WTC11 (cell line): ENCODE data around the gene TMEM225B. TPM values are rescaled to one million over a fixed set of nuclear protein-coding genes. Genes with fewer than 3 reads are reported as not detected.

Source experiments
- ATAC-seq: fragments of 200-7000 bp; cut with Tn5 transposase; 2 replicates; pipeline ENCODE4 v1.10.0; 2021; ENCODE audit warnings: mild to moderate bottlenecking, moderate library complexity
- CTCF ChIA-PET: fragments of 300-600 bp; sonication (Branson Sonifier 250); formaldehyde crosslinking; loops from one replicate; lab custom pipeline; 2021; ENCODE audit warnings: antibody characterized with exemption; lab: Charles Lee
- POLR2A ChIA-PET: fragments of 350-600 bp; sonication (Branson Sonifier 250); formaldehyde crosslinking; loops from one replicate; lab custom pipeline; 2021; ENCODE audit warnings: antibody characterized with exemption; lab: Charles Lee
- DNase-seq: peaks from one replicate; pipeline ENCODE4 v3.0.0; 2021; ENCODE audit warnings: low spot score
- H3K27ac Mint-ChIP-seq: 2 replicates; pipeline ENCODE4 v1.8.0; 2021; ENCODE audit warnings: mixed read lengths
- H3K27me3 Mint-ChIP-seq: 2 replicates; pipeline ENCODE4 v1.8.0; 2021; ENCODE audit warnings: low read depth, mild to moderate bottlenecking, moderate library complexity, mixed read lengths
- H3K36me3 Mint-ChIP-seq: 2 replicates; pipeline ENCODE4 v1.8.0; 2021; ENCODE audit warnings: mixed read lengths
- H3K4me1 Mint-ChIP-seq: 2 replicates; pipeline ENCODE4 v1.8.0; 2022; ENCODE audit warnings: mixed read lengths
- H3K4me3 Mint-ChIP-seq: 2 replicates; pipeline ENCODE4 v1.8.0; 2021; ENCODE audit warnings: mild to moderate bottlenecking, moderate library complexity, mixed read lengths
- H3K9me3 Mint-ChIP-seq: 2 replicates; pipeline ENCODE4 v1.8.0; 2021; ENCODE audit warnings: mixed read lengths
- EMX1 ChIP-seq: fragments of 250-450 bp; sonication (Bioruptor Pico); IDR thresholded peaks from 2 replicates; pipeline ENCODE4 v1.8.0; 2021; ENCODE audit warnings: mild to moderate bottlenecking
- GABPB1 ChIP-seq: sonication (generic); formaldehyde crosslinking; IDR thresholded peaks from 2 replicates; pipeline ENCODE4 v1.8.1; 2023; ENCODE audit warnings: mild to moderate bottlenecking, missing genetic modification reagents
- NFYB ChIP-seq: sonication (generic); formaldehyde crosslinking; conservative IDR thresholded peaks from 2 replicates; pipeline ENCODE4 v1.8.0; 2022; ENCODE audit warnings: low read depth, missing genetic modification reagents
- RORB ChIP-seq: fragments of 250-450 bp; sonication (Bioruptor Pico); IDR thresholded peaks from 2 replicates; pipeline ENCODE4 v1.9.0; 2021; ENCODE audit warnings: mild to moderate bottlenecking
- SOX15 ChIP-seq: fragments of 250-450 bp; sonication (Bioruptor Pico); IDR thresholded peaks from 2 replicates; pipeline ENCODE4 v1.9.0; 2021; ENCODE audit warnings: mild to moderate bottlenecking
- ZNF263 ChIP-seq: sonication (generic); formaldehyde crosslinking; IDR thresholded peaks from 2 replicates; pipeline ENCODE4 v1.8.1; 2022; ENCODE audit warnings: low read depth, mild to moderate bottlenecking, moderate library complexity, missing genetic modification reagents
- ZNF317 ChIP-seq: sonication (generic); formaldehyde crosslinking; IDR thresholded peaks from 2 replicates; pipeline ENCODE4 v1.8.1; 2023; ENCODE audit warnings: low read depth, mild to moderate bottlenecking, moderate library complexity, missing genetic modification reagents, borderline replicate concordance
- ZNF396 ChIP-seq: fragments of 250-450 bp; sonication (Bioruptor Pico); IDR thresholded peaks from 2 replicates; pipeline ENCODE4 v1.8.0; 2021; ENCODE audit warnings: mild to moderate bottlenecking, moderate library complexity, borderline replicate concordance
- total RNA-seq: library from RNA; stranded (reverse); gene quantifications from 3 replicates; pipeline ENCODE4 v1.2.3, GENCODE V29; 2021
- TF ChIP-seq, protein P1 (sequence below): sonication (generic); formaldehyde crosslinking; IDR thresholded peaks from 2 replicates; pipeline ENCODE4 v1.8.1; 2022; ENCODE audit warnings: missing genetic modification reagents, borderline replicate concordance
- TF ChIP-seq, protein P2 (sequence below): sonication (generic); formaldehyde crosslinking; IDR thresholded peaks from 2 replicates; pipeline ENCODE4 v1.8.1; 2022; ENCODE audit warnings: low read depth, mild to moderate bottlenecking, moderate library complexity, missing genetic modification reagents, borderline replicate concordance
- TF ChIP-seq, protein P3 (sequence below): fragments of 250-450 bp; sonication (Bioruptor Pico); IDR thresholded peaks from 2 replicates; pipeline ENCODE4 v2.1.2; 2022; ENCODE audit warnings: mild to moderate bottlenecking, moderate library complexity
- TF ChIP-seq, protein P4 (sequence below): sonication (generic); formaldehyde crosslinking; IDR thresholded peaks from 2 replicates; pipeline ENCODE4 v1.8.1; 2023; ENCODE audit warnings: mild to moderate bottlenecking, missing genetic modification reagents, moderate library complexity
- TF ChIP-seq, protein P5 (sequence below): sonication (generic); formaldehyde crosslinking; IDR thresholded peaks from 2 replicates; pipeline ENCODE4 v1.8.0; 2022; ENCODE audit warnings: missing genetic modification reagents
- TF ChIP-seq, protein P6 (sequence below): fragments of 250-450 bp; sonication (Bioruptor Pico); IDR thresholded peaks from 2 replicates; pipeline ENCODE4 v1.9.0; 2021; ENCODE audit warnings: mild to moderate bottlenecking
- TF ChIP-seq, protein P7 (sequence below): sonication (generic); formaldehyde crosslinking; IDR thresholded peaks from 2 replicates; pipeline ENCODE4 v1.8.0; 2022; ENCODE audit warnings: mild to moderate bottlenecking, missing genetic modification reagents
- TF ChIP-seq, protein P8 (sequence below): sonication (generic); formaldehyde crosslinking; IDR thresholded peaks from 2 replicates; pipeline ENCODE4 v1.8.1; 2023; ENCODE audit warnings: mild to moderate bottlenecking, missing genetic modification reagents, moderate library complexity
- TF ChIP-seq, protein P9 (sequence below): sonication (generic); formaldehyde crosslinking; IDR thresholded peaks from 2 replicates; pipeline ENCODE4 v1.8.1; 2023; ENCODE audit warnings: mild to moderate bottlenecking, missing genetic modification reagents

TMEM225B gene
- total RNA-seq, 1 experiment from 2014 or later: 0.81 TPM

DNA sequence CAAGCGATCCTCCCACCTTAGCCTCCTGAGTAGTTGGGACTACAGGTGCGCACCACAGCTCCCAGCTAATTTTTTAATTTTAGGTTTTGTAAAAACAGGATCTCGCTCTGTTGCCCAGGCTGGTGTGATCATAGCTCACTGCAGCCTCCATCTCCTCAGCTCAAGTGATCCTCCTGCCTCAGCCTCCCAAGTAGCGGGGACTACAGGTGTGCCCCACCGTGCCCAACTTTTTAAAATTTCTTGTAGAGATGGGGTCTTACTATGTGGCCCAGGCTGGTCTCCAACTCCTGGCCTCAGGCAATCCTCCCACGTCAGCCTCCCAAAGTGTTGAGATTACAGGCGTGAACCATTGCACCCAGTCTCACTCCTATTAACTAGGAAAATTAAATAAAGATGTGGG lies 7.5 kb downstream of the TMEM225B start (continued):
- TF ChIP-seq, protein P1, sequence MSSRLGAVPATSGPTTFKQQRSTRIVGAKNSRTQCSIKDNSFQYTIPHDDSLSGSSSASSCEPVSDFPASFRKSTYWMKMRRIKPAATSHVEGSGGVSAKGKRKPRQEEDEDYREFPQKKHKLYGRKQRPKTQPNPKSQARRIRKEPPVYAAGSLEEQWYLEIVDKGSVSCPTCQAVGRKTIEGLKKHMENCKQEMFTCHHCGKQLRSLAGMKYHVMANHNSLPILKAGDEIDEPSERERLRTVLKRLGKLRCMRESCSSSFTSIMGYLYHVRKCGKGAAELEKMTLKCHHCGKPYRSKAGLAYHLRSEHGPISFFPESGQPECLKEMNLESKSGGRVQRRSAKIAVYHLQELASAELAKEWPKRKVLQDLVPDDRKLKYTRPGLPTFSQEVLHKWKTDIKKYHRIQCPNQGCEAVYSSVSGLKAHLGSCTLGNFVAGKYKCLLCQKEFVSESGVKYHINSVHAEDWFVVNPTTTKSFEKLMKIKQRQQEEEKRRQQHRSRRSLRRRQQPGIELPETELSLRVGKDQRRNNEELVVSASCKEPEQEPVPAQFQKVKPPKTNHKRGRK (CRISPR knock-in tag): no peak
- TF ChIP-seq, all 79 proteins: peak for 0

DNA sequence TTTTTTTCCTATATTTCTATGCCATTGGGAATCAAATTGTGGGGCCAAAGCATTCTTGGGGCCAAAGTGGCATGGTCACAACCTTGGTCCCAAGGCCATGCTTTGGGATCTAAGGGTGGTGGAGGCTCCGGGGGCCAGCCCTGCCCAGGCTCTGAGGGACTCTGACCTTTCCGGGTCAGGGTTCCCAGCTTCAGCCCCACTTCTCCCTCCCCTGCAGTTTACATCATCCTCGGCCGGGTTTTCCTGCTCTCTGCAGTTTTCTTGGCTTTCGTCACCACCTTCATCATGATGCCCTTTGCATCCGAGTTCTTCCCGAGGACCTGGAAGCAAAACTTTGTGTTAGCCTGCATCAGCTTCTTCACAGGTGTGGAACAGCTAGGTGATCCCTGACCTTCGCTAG lies 8.5 kb downstream of the TMEM225B start:
- TF ChIP-seq NFYB (CRISPR knock-in tag) (no peak), GABPB1 (peak; percentile 67; the same call in 1 of the 2 replicates), ZNF396 (CRISPR knock-in tag) (no peak), EMX1 (CRISPR knock-in tag) (no peak)
- TF ChIP-seq, protein P2, sequence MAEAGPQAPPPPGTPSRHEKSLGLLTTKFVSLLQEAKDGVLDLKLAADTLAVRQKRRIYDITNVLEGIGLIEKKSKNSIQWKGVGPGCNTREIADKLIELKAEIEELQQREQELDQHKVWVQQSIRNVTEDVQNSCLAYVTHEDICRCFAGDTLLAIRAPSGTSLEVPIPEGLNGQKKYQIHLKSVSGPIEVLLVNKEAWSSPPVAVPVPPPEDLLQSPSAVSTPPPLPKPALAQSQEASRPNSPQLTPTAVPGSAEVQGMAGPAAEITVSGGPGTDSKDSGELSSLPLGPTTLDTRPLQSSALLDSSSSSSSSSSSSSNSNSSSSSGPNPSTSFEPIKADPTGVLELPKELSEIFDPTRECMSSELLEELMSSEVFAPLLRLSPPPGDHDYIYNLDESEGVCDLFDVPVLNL: no peak
- TF ChIP-seq, protein P3, sequence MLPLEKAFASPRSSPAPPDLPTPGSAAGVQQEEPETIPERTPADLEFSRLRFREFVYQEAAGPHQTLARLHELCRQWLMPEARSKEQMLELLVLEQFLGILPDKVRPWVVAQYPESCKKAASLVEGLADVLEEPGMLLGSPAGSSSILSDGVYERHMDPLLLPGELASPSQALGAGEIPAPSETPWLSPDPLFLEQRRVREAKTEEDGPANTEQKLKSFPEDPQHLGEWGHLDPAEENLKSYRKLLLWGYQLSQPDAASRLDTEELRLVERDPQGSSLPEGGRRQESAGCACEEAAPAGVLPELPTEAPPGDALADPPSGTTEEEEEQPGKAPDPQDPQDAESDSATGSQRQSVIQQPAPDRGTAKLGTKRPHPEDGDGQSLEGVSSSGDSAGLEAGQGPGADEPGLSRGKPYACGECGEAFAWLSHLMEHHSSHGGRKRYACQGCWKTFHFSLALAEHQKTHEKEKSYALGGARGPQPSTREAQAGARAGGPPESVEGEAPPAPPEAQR: no peak
- TF ChIP-seq, protein P1 (CRISPR knock-in tag): no peak
- Mint-ChIP-seq H3K27ac (no peak overlapping the region), H3K36me3 (no peaks in the 10 kb centered on the region), H3K4me3 (no peak overlapping the region), H3K4me1 (no peaks in the 10 kb centered on the region), H3K9me3 (no peaks in the 10 kb centered on the region), H3K27me3 (peaks cover 32% of the 10 kb centered on the region)
- POLR2A ChIA-PET: no interaction called here
- DNase-seq: no peak
- no peak for ATAC-seq
- CTCF ChIA-PET: no interaction called here

DNA sequence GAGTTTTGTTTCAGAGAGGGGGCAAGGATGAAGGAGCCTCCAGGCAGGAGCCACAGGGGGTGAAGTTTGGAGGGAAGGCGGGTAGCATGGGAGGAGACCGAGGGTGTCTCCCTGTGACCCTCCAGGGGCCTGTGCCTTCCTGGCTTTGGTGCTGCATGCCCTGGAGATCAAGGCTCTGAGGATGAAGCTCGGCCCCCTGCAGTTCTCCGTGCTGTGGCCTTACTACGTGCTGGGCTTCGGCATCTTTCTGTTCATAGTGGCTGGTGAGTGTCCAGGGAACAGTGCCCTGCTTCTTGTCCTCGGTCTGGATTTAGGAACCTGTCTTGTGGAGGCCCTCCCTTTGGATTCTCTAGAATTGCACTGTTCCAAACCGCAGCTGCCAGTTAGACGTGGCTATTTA lies 9.5 kb downstream of the TMEM225B start:
- H3K4me1 Mint-ChIP-seq: no peaks in the 10 kb centered on the region
- H3K27me3 Mint-ChIP-seq: peaks cover 32% of the 10 kb centered on the region
- no peaks in the 10 kb centered on the region for H3K9me3 Mint-ChIP-seq
- ATAC-seq (no peak), DNase-seq (no peak)
- no peak overlapping the region; the same call in 1 of the 2 replicates for H3K27ac Mint-ChIP-seq
- TF ChIP-seq, protein P4, sequence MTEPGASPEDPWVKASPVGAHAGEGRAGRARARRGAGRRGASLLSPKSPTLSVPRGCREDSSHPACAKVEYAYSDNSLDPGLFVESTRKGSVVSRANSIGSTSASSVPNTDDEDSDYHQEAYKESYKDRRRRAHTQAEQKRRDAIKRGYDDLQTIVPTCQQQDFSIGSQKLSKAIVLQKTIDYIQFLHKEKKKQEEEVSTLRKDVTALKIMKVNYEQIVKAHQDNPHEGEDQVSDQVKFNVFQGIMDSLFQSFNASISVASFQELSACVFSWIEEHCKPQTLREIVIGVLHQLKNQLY (CRISPR knock-in tag): no peak
- TF ChIP-seq, protein P5, sequence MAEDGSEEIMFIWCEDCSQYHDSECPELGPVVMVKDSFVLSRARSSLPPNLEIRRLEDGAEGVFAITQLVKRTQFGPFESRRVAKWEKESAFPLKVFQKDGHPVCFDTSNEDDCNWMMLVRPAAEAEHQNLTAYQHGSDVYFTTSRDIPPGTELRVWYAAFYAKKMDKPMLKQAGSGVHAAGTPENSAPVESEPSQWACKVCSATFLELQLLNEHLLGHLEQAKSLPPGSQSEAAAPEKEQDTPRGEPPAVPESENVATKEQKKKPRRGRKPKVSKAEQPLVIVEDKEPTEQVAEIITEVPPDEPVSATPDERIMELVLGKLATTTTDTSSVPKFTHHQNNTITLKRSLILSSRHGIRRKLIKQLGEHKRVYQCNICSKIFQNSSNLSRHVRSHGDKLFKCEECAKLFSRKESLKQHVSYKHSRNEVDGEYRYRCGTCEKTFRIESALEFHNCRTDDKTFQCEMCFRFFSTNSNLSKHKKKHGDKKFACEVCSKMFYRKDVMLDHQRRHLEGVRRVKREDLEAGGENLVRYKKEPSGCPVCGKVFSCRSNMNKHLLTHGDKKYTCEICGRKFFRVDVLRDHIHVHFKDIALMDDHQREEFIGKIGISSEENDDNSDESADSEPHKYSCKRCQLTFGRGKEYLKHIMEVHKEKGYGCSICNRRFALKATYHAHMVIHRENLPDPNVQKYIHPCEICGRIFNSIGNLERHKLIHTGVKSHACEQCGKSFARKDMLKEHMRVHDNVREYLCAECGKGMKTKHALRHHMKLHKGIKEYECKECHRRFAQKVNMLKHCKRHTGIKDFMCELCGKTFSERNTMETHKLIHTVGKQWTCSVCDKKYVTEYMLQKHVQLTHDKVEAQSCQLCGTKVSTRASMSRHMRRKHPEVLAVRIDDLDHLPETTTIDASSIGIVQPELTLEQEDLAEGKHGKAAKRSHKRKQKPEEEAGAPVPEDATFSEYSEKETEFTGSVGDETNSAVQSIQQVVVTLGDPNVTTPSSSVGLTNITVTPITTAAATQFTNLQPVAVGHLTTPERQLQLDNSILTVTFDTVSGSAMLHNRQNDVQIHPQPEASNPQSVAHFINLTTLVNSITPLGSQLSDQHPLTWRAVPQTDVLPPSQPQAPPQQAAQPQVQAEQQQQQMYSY (CRISPR knock-in tag): no peak
- TF ChIP-seq EMX1 (CRISPR knock-in tag) (no peak), ZNF263 (CRISPR knock-in tag) (no peak), SOX15 (no peak), ZNF317 (CRISPR knock-in tag) (no peak), RORB (CRISPR knock-in tag) (no peak)
- TF ChIP-seq, protein P6, sequence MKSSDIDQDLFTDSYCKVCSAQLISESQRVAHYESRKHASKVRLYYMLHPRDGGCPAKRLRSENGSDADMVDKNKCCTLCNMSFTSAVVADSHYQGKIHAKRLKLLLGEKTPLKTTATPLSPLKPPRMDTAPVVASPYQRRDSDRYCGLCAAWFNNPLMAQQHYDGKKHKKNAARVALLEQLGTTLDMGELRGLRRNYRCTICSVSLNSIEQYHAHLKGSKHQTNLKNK (CRISPR knock-in tag): no peak
- TF ChIP-seq, protein P7, sequence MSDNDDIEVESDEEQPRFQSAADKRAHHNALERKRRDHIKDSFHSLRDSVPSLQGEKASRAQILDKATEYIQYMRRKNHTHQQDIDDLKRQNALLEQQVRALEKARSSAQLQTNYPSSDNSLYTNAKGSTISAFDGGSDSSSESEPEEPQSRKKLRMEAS (CRISPR knock-in tag): no peak
- TF ChIP-seq, protein P8, sequence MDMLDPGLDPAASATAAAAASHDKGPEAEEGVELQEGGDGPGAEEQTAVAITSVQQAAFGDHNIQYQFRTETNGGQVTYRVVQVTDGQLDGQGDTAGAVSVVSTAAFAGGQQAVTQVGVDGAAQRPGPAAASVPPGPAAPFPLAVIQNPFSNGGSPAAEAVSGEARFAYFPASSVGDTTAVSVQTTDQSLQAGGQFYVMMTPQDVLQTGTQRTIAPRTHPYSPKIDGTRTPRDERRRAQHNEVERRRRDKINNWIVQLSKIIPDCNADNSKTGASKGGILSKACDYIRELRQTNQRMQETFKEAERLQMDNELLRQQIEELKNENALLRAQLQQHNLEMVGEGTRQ: no peak
- TF ChIP-seq, protein P9, sequence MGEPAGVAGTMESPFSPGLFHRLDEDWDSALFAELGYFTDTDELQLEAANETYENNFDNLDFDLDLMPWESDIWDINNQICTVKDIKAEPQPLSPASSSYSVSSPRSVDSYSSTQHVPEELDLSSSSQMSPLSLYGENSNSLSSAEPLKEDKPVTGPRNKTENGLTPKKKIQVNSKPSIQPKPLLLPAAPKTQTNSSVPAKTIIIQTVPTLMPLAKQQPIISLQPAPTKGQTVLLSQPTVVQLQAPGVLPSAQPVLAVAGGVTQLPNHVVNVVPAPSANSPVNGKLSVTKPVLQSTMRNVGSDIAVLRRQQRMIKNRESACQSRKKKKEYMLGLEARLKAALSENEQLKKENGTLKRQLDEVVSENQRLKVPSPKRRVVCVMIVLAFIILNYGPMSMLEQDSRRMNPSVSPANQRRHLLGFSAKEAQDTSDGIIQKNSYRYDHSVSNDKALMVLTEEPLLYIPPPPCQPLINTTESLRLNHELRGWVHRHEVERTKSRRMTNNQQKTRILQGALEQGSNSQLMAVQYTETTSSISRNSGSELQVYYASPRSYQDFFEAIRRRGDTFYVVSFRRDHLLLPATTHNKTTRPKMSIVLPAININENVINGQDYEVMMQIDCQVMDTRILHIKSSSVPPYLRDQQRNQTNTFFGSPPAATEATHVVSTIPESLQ (CRISPR knock-in tag): no peak
- TF ChIP-seq, all 79 proteins: peak for 0
- Mint-ChIP-seq H3K4me3 (no peak overlapping the region), H3K36me3 (no peaks in the 10 kb centered on the region)
- ChIA-PET CTCF (no interaction called here), POLR2A (no interaction called here)
